ENCODE data around the gene DDR2.

DDR2 gene

GRCh38 chr1:162667381-162668080 lies 35.3 kb downstream of the DDR2 start:
- no peak overlapping the region for H3K4me3 ChIP-seq (ENCODE audit: control insufficient read depth, low read depth, low read length)
- DNase-seq (ENCODE audit: low read depth): no peak
- TF ChIP-seq CTCF (conservative IDR thresholded peaks at IDR 0.05; ENCODE audit: control insufficient read depth, insufficient read depth, low read depth, low read length): no peak

- peak; percentile 96 for DNase-seq (ENCODE audit: low read depth)
- no peak overlapping the region for H3K4me3 ChIP-seq (ENCODE audit: control insufficient read depth, low read depth, low read length)
These were observed 38.8 kb downstream of the DDR2 start for GRCh38 chr1:162670928-162671663.

GRCh38 chr1:162671664-162672410 lies 39.6 kb downstream of the DDR2 start:
- no peak overlapping the region for H3K4me3 ChIP-seq (ENCODE audit: control insufficient read depth, low read depth, low read length)
- TF ChIP-seq CTCF (conservative IDR thresholded peaks at IDR 0.05; ENCODE audit: control insufficient read depth, insufficient read depth, low read depth, low read length): no peak
- no peak for DNase-seq (ENCODE audit: low read depth)

More at GRCh38 chr1:162670928-162671663, 38.8 kb downstream of the DDR2 start:
- no peak for TF ChIP-seq CTCF (conservative IDR thresholded peaks at IDR 0.05; ENCODE audit: control insufficient read depth, insufficient read depth, low read depth, low read length)

- no peak overlapping the region for H3K4me3 ChIP-seq (ENCODE audit: control insufficient read depth, low read depth, low read length)
- DNase-seq (ENCODE audit: low read depth): peak; percentile 46
- no peak for TF ChIP-seq CTCF (conservative IDR thresholded peaks at IDR 0.05; ENCODE audit: control insufficient read depth, insufficient read depth, low read depth, low read length)
These were observed 40.5 kb downstream of the DDR2 start for GRCh38 chr1:162672622-162673260.

GRCh38 chr1:162674034-162674608 lies 41.9 kb downstream of the DDR2 start:
- TF ChIP-seq CTCF (conservative IDR thresholded peaks at IDR 0.05; ENCODE audit: control insufficient read depth, insufficient read depth, low read depth, low read length): no peak
- peak; percentile 79 for DNase-seq (ENCODE audit: low read depth)
- no peak overlapping the region for H3K4me3 ChIP-seq (ENCODE audit: control insufficient read depth, low read depth, low read length)

GRCh38 chr1:162676087-162676486 lies 43.8 kb downstream of the DDR2 start:
- no peak for TF ChIP-seq CTCF (conservative IDR thresholded peaks at IDR 0.05; ENCODE audit: control insufficient read depth, insufficient read depth, low read depth, low read length)
- peak; percentile 86 for DNase-seq (ENCODE audit: low read depth)
- no peak overlapping the region for H3K4me3 ChIP-seq (ENCODE audit: control insufficient read depth, low read depth, low read length)
